Neuronal stem cell (in vitro differentiated cells): ENCODE data around the gene HABP4.

ENCODE experiments used
- DNase-seq: peaks from one replicate; pipeline ENCODE4 v3.0.0-alpha.2; 2013; ENCODE audit warnings: low spot score
- H2AFZ ChIP-seq: one replicate; pipeline ENCODE4 v1.6.1; 2013; ENCODE audit warnings: mild to moderate bottlenecking, low read length, inconsistent platforms
- H2AK5ac ChIP-seq: 2 replicates; pipeline ENCODE4 v1.6.1; 2013; ENCODE audit warnings: low read depth, mild to moderate bottlenecking, inconsistent platforms, low read length, moderate library complexity, mixed read lengths
- H2BK120ac ChIP-seq: 2 replicates; pipeline ENCODE4 v1.6.1; 2013; ENCODE audit warnings: low read depth, mild to moderate bottlenecking, inconsistent platforms, low read length, moderate library complexity, mixed read lengths
- H2BK12ac ChIP-seq: one replicate; pipeline ENCODE4 v1.6.1; 2013; ENCODE audit warnings: low read length, inconsistent platforms
- H2BK15ac ChIP-seq: 2 replicates; pipeline ENCODE4 v1.6.1; 2013; ENCODE audit warnings: mild to moderate bottlenecking, low read length, inconsistent platforms, mixed read lengths
- H2BK5ac ChIP-seq: one replicate; pipeline ENCODE4 v1.6.1; 2013; ENCODE audit warnings: inconsistent platforms, mild to moderate bottlenecking, low read length, moderate library complexity
- H3K14ac ChIP-seq: one replicate; pipeline ENCODE4 v1.6.1; 2013; ENCODE audit warnings: low read length, inconsistent platforms
- H3K18ac ChIP-seq: 2 replicates; pipeline ENCODE4 v1.6.1; 2013; ENCODE audit warnings: low read length, inconsistent platforms
- H3K23ac ChIP-seq: 2 replicates; pipeline ENCODE4 v1.6.1; 2013; ENCODE audit warnings: low read depth, mild to moderate bottlenecking, mixed read lengths, low read length, inconsistent platforms; ENCODE audit not compliant: poor library complexity
- H3K27ac ChIP-seq: replicated peaks from 3 replicates; pipeline ENCODE4 v1.5.1; 2013; ENCODE audit warnings: low read length, inconsistent platforms
- H3K27me3 ChIP-seq, 3 experiments: 2 replicates each; pipeline ENCODE4 v1.6.1; 2013; ENCODE audit warnings: low read length in 3 of 3, mild to moderate bottlenecking in 2 of 3, inconsistent platforms in 1 of 3, low read depth in 1 of 3, mixed read lengths in 1 of 3, moderate library complexity in 1 of 3; ENCODE audit not compliant: control insufficient read depth in 3 of 3, insufficient read depth in 3 of 3
- H3K36me3 ChIP-seq, 2 donors: replicated peaks in 1 of 2; 2 replicates each; pipeline ENCODE4 v1.6.1; 2013; ENCODE audit warnings: low read length in 2 of 2; ENCODE audit not compliant: control insufficient read depth in 2 of 2, insufficient read depth in 2 of 2
- H3K4ac ChIP-seq: 2 replicates; pipeline ENCODE4 v1.6.1; 2013; ENCODE audit warnings: inconsistent platforms, mild to moderate bottlenecking, low read length, moderate library complexity
- H3K4me1 ChIP-seq, 2 donors: 1 replicate in 1 of 2; 2 replicates in 1 of 2; pipeline ENCODE4 v1.6.1; 2013; ENCODE audit warnings: low read length in 2 of 2, low read depth in 1 of 2; ENCODE audit not compliant: control insufficient read depth in 2 of 2, insufficient read depth in 1 of 2
- H3K4me2 ChIP-seq: one replicate; pipeline ENCODE4 v1.6.1; 2013; ENCODE audit warnings: mild to moderate bottlenecking, low read length, inconsistent platforms; ENCODE audit not compliant: insufficient read depth, poor library complexity, severe bottlenecking
- H3K4me3 ChIP-seq, 2 donors: 2 replicates each; pipeline ENCODE4 v1.5.1; 2013; ENCODE audit warnings: low read length in 2 of 2, mild to moderate bottlenecking in 2 of 2, inconsistent platforms in 1 of 2, moderate library complexity in 1 of 2
- H3K79me1 ChIP-seq: one replicate; pipeline ENCODE4 v1.6.1; 2013; ENCODE audit warnings: low read depth, mild to moderate bottlenecking, inconsistent platforms, low read length, moderate library complexity
- H3K9ac ChIP-seq: one replicate; pipeline ENCODE4 v1.6.1; 2013; ENCODE audit warnings: mild to moderate bottlenecking, low read depth, low read length, inconsistent platforms; ENCODE audit not compliant: poor library complexity
- H3K9me3 ChIP-seq, 2 donors: replicated peaks in 1 of 2; 2 replicates each; pipeline versions ENCODE3 to v1.6.1; 2013; ENCODE audit warnings: low read length in 2 of 2, mild to moderate bottlenecking in 2 of 2, inconsistent platforms in 1 of 2, low read depth in 1 of 2, mixed read lengths in 1 of 2, moderate library complexity in 1 of 2; ENCODE audit not compliant: control insufficient read depth in 2 of 2, insufficient read depth in 1 of 2
- H4K8ac ChIP-seq: one replicate; pipeline ENCODE4 v1.6.1; 2013; ENCODE audit warnings: low read depth, mild to moderate bottlenecking, inconsistent platforms, low read length, moderate library complexity
- H4K91ac ChIP-seq: one replicate; pipeline ENCODE4 v1.6.1; 2013; ENCODE audit warnings: low read length, low read depth, mild to moderate bottlenecking, inconsistent platforms; ENCODE audit not compliant: poor library complexity
- WGBS, 2 donors: extraction: QIAGEN DNeasy Blood & Tissue Kit; methylation state at CpG; one replicate each; pipeline ENCODE4 v1.1.7; 2013; ENCODE audit warnings: missing lambda C conversion rate in 2 of 2, mixed read lengths in 1 of 2; ENCODE audit not compliant: insufficient read length in 2 of 2, insufficient replicate concordance in 1 of 2; ENCODE audit errors: extremely low coverage in 2 of 2; 5-methylcytosine and 5-hydroxymethylcytosine counted together

The HABP4 gene

DNA sequence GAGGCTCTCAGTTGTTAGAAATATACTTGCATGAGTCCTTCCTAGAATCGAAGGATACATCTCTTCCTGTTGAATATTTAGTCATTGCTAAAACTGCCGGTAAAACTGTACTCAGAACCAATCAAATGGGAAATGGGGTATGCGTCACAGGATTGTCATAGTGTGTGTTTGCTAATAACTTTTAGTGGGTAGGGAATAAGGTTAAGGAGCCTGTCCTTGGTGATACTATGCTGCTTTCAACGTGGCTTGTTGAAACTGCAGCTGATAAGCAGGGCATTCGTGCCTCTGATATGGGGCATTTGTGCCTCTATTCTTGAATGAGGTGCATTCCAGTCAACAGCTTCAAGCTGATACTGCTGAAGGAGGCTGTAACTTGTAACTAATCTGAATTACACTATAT, 26.6 kb downstream of the HABP4 start:
- H3K23ac ChIP-seq: no peak overlapping the region
- H3K14ac ChIP-seq: no peak overlapping the region
- no CpG with 5 or more reads among the region's 5 CpGs for WGBS, 2 donors
- no peak overlapping the region for H2BK5ac ChIP-seq
- H3K18ac ChIP-seq: no peak overlapping the region
- no peaks in the 10 kb centered on the region for H3K4me1 ChIP-seq
- no peak overlapping the region for H2BK15ac ChIP-seq
- H3K9ac ChIP-seq: no peak overlapping the region
- H3K27me3 ChIP-seq: no peaks in the 10 kb centered on the region
- no peak overlapping the region for H4K91ac ChIP-seq
- H4K8ac ChIP-seq: no peak overlapping the region
- H3K4ac ChIP-seq: no peak overlapping the region
- H3K79me1 ChIP-seq: no peaks in the 10 kb centered on the region
- H3K4me3 ChIP-seq: no peak overlapping the region
- H3K4me2 ChIP-seq: no peak overlapping the region
- H2BK12ac ChIP-seq: no peak overlapping the region
- no peak overlapping the region for H2AFZ ChIP-seq
- H3K36me3 ChIP-seq: peaks cover 19 to 80% of the 10 kb centered on the region in 2 donors
- no peak overlapping the region for H2BK120ac ChIP-seq
- H3K27ac ChIP-seq: no peak overlapping the region
- no peak for DNase-seq
- H2AK5ac ChIP-seq: no peak overlapping the region
- no peaks in the 10 kb centered on the region for H3K9me3 ChIP-seq

DNA sequence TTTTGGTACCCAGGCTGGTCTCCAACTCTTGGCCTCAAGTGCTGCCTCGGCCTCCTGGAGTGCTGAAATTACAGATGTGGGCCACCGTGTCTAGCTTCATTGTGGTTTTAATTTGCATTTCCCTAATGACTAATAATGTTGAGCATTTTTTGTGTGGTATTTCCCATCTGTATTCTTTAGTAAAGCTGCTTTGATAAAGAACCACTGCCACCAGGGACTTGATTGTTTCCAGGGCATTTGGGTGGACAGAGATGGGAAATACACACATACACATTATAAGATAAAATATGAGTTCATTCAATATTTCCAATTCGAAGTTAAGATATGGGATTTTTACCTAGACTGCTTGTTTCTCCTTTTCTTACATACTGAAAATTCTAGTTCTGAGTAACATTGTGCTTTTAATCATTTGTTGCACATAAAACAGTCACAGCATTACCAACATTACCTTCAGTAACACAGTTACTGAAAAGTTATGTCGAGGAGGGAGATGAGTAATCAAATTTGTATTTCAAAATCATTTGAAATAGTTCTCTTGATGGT, 28.9 kb downstream of the HABP4 start:
- WGBS, 2 donors: no CpG with 5 or more reads among the region's 4 CpGs

DNA sequence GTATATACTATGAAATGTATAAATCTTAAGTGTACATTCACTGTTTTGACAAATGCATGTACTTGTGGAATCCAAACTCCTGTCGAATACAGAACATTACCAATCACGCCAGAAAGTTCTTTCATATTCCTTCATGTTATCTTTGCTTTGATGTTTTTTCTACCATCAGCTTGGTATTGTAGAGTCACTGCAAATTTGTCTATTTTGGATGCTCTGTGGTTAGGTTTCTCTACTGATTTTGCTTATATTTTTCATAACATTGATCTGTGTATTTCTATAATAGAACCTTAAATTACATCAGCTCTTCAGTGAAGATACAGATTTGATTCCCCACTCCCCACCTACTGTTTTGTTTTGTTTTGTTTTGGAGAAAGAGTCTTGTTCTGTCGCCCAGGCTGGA, 30.8 kb downstream of the HABP4 start:
- H3K23ac ChIP-seq: no peak overlapping the region
- WGBS, 2 donors: no CpG with 5 or more reads among the region's 3 CpGs
- H2BK12ac ChIP-seq: no peak overlapping the region
- H3K4me1 ChIP-seq: no peaks in the 10 kb centered on the region
- no peak overlapping the region for H4K91ac ChIP-seq
- no peaks in the 10 kb centered on the region for H3K79me1 ChIP-seq
- no peak overlapping the region for H2BK120ac ChIP-seq
- H3K4me2 ChIP-seq: no peak overlapping the region
- H3K4ac ChIP-seq: no peak overlapping the region
- no peak overlapping the region for H2BK15ac ChIP-seq
- H3K27ac ChIP-seq: no peak overlapping the region
- no peaks in the 10 kb centered on the region for H3K9me3 ChIP-seq
- no peak overlapping the region for H3K18ac ChIP-seq
- no peak for DNase-seq
- peaks cover 5 to 75% of the 10 kb centered on the region in 2 donors for H3K36me3 ChIP-seq
- no peak overlapping the region for H2AFZ ChIP-seq
- no peak overlapping the region for H3K14ac ChIP-seq
- H4K8ac ChIP-seq: no peak overlapping the region
- H3K4me3 ChIP-seq: no peak overlapping the region
- H3K9ac ChIP-seq: no peak overlapping the region
- H2BK5ac ChIP-seq: no peak overlapping the region
- H3K27me3 ChIP-seq: no peaks in the 10 kb centered on the region
- H2AK5ac ChIP-seq: no peak overlapping the region

More for the DNA sequence above, 28.9 kb downstream of the HABP4 start:
- Histone ChIP-seq H3K18ac (no peak overlapping the region), H3K79me1 (no peaks in the 10 kb centered on the region), H3K4ac (no peak overlapping the region), H2BK12ac (no peak overlapping the region), H2AFZ (no peak overlapping the region), H3K23ac (no peak overlapping the region), H3K4me3 (no peak overlapping the region), H3K4me2 (no peak overlapping the region), H4K8ac (no peak overlapping the region), H2BK15ac (no peak overlapping the region), H3K14ac (no peak overlapping the region), H4K91ac (no peak overlapping the region), H3K36me3 (peaks cover 3 to 74% of the 10 kb centered on the region in 2 donors), H2AK5ac (no peak overlapping the region), H3K9me3 (no peaks in the 10 kb centered on the region), H2BK120ac (no peak overlapping the region), H3K4me1 (no peaks in the 10 kb centered on the region), H2BK5ac (no peak overlapping the region), H3K27ac (no peak overlapping the region), H3K9ac (no peak overlapping the region), H3K27me3 (no peaks in the 10 kb centered on the region)
- no peak for DNase-seq

DNA sequence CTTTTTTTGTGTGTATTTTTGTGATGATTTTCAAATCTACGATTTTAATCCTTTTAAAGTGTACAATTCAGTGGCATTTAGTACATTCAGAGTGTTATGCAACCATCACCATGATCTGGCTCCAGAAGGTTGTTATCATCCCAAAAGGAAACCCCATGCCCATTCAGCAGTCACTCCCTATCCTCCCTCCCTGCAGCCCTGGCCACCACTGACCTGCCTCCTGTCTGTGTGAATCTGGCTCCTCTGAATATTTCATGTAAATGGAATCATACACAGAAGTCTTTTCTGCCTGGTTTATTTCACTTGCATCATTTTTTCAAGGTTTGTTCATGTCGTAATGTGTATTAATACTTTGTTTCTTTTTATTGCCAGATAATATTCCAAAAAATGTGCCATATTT, 32.5 kb downstream of the HABP4 start:
- Histone ChIP-seq H3K4ac (no peak overlapping the region), H4K8ac (no peak overlapping the region), H2BK5ac (no peak overlapping the region), H3K9me3 (no peaks in the 10 kb centered on the region), H3K36me3 (peaks cover 5 to 79% of the 10 kb centered on the region in 2 donors), H2BK120ac (no peak overlapping the region), H3K27me3 (no peaks in the 10 kb centered on the region), H4K91ac (no peak overlapping the region), H3K4me3 (no peak overlapping the region), H3K79me1 (no peaks in the 10 kb centered on the region), H2BK15ac (no peak overlapping the region), H3K23ac (no peak overlapping the region), H3K18ac (no peak overlapping the region), H3K14ac (no peak overlapping the region), H3K9ac (no peak overlapping the region), H2AK5ac (no peak overlapping the region), H2AFZ (no peak overlapping the region), H3K4me2 (no peak overlapping the region), H3K4me1 (no peaks in the 10 kb centered on the region), H2BK12ac (no peak overlapping the region), H3K27ac (no peak overlapping the region)
- no peak for DNase-seq
- WGBS, 2 donors: no CpG with 5 or more reads among the region's 2 CpGs
